Mesenchymal stem cell (in vitro differentiated cells and primary cell): ENCODE results near the gene MRPL27.

ENCODE experiments used
- DNase-seq: peaks from one replicate; pipeline ENCODE4 v3.0.0-alpha.2; 2013
- H2AFZ ChIP-seq: one replicate; pipeline ENCODE4 v1.6.1; 2013; ENCODE audit warnings: low read depth, mild to moderate bottlenecking, control low read depth, inconsistent platforms, low read length, moderate library complexity
- H2AK5ac ChIP-seq: 2 replicates; pipeline ENCODE4 v1.6.1; 2013; ENCODE audit warnings: low read length, moderate library complexity, mild to moderate bottlenecking, inconsistent platforms; ENCODE audit not compliant: severe bottlenecking
- H2BK120ac ChIP-seq: one replicate; pipeline ENCODE4 v1.6.1; 2013; ENCODE audit warnings: low read depth, mild to moderate bottlenecking, inconsistent platforms, low read length, moderate library complexity
- H2BK12ac ChIP-seq, 2 experiments: one replicate each; pipeline ENCODE4 v1.6.1; 2013; ENCODE audit warnings: inconsistent platforms in 2 of 2, low read length in 2 of 2, mild to moderate bottlenecking in 2 of 2, moderate library complexity in 2 of 2, control low read depth in 1 of 2
- H2BK15ac ChIP-seq: one replicate; pipeline ENCODE4 v1.6.1; 2013; ENCODE audit warnings: mild to moderate bottlenecking, low read depth, inconsistent platforms; ENCODE audit not compliant: poor library complexity, severe bottlenecking
- H2BK5ac ChIP-seq: 2 replicates; pipeline ENCODE4 v1.6.1; 2013; ENCODE audit warnings: low read depth, mild to moderate bottlenecking, low read length, control low read depth, inconsistent platforms; ENCODE audit not compliant: poor library complexity, severe bottlenecking
- H3K14ac ChIP-seq, 2 experiments: one replicate each; pipeline ENCODE4 v1.6.1; 2013; ENCODE audit warnings: inconsistent platforms in 2 of 2, low read length in 2 of 2, control low read depth in 1 of 2, mild to moderate bottlenecking in 1 of 2, moderate library complexity in 1 of 2
- H3K18ac ChIP-seq, 2 experiments: one replicate each; pipeline ENCODE4 v1.6.1; 2013; ENCODE audit warnings: inconsistent platforms in 2 of 2, low read length in 2 of 2, control low read depth in 1 of 2, low read depth in 1 of 2, mild to moderate bottlenecking in 1 of 2
- H3K23ac ChIP-seq, 2 experiments: one replicate each; pipeline ENCODE4 v1.6.1; 2013; ENCODE audit warnings: inconsistent platforms in 2 of 2, low read length in 2 of 2, mild to moderate bottlenecking in 2 of 2, moderate library complexity in 2 of 2, control low read depth in 1 of 2
- H3K27ac ChIP-seq: 2 replicates; pipeline ENCODE4 v1.5.1; 2013; ENCODE audit warnings: mild to moderate bottlenecking, moderate library complexity, low read length, control low read depth, inconsistent platforms; ENCODE audit not compliant: poor library complexity, severe bottlenecking
- H3K27me3 ChIP-seq, 2 experiments: 2 replicates each; pipeline versions ENCODE4 v1.6.1 to v1.7.0; 2013; ENCODE audit warnings: low read length in 2 of 2, mild to moderate bottlenecking in 2 of 2, moderate library complexity in 2 of 2, control low read depth in 1 of 2, inconsistent platforms in 1 of 2; ENCODE audit not compliant: control insufficient read depth in 1 of 2, insufficient read depth in 1 of 2
- H3K36me3 ChIP-seq, 2 experiments: 2 replicates each; pipeline versions ENCODE4 v1.6.1 to v1.7.0; 2013; ENCODE audit warnings: low read length in 2 of 2, control low read depth in 1 of 2, inconsistent platforms in 1 of 2, low read depth in 1 of 2, mild to moderate bottlenecking in 1 of 2; ENCODE audit not compliant: insufficient read depth in 2 of 2, control insufficient read depth in 1 of 2
- H3K4ac ChIP-seq, 2 experiments: one replicate each; pipeline ENCODE4 v1.6.1; 2013; ENCODE audit warnings: inconsistent platforms in 2 of 2, low read length in 2 of 2, mild to moderate bottlenecking in 2 of 2, moderate library complexity in 2 of 2, control low read depth in 1 of 2, low read depth in 1 of 2
- H3K4me1 ChIP-seq: 2 replicates; pipeline ENCODE4 v1.6.1; 2013; ENCODE audit warnings: low read depth, low read length, control low read depth; ENCODE audit not compliant: control insufficient read depth, insufficient read depth
- H3K4me2 ChIP-seq: 2 replicates; pipeline ENCODE4 v1.6.1; 2013; ENCODE audit warnings: low read length, mild to moderate bottlenecking, inconsistent platforms; ENCODE audit not compliant: poor library complexity, severe bottlenecking
- H3K4me3 ChIP-seq, 2 experiments: 2 replicates each; pipeline versions ENCODE4 v1.5.1 to v1.7.0; 2013; ENCODE audit warnings: low read length in 2 of 2, mild to moderate bottlenecking in 2 of 2, control low read depth in 1 of 2, low read depth in 1 of 2; ENCODE audit not compliant: insufficient read depth in 1 of 2
- H3K79me1 ChIP-seq: replicated peaks from 2 replicates; pipeline ENCODE4 v1.6.1; 2013; ENCODE audit warnings: mild to moderate bottlenecking, control low read depth, low read length, inconsistent platforms; ENCODE audit not compliant: poor library complexity, severe bottlenecking
- H3K9ac ChIP-seq: 2 replicates; pipeline ENCODE4 v1.7.0; 2013; ENCODE audit warnings: mild to moderate bottlenecking, low read length, moderate library complexity
- H3K9me3 ChIP-seq: 2 replicates; pipeline ENCODE4 v1.7.0; 2013; ENCODE audit warnings: mild to moderate bottlenecking, low read length; ENCODE audit not compliant: control insufficient read depth
- H4K8ac ChIP-seq: one replicate; pipeline ENCODE4 v1.6.1; 2013; ENCODE audit warnings: inconsistent platforms, mild to moderate bottlenecking, low read length, moderate library complexity
- H4K91ac ChIP-seq: one replicate; pipeline ENCODE4 v1.6.1; 2013; ENCODE audit warnings: mild to moderate bottlenecking, low read length, inconsistent platforms
- WGBS: methylation state at CpG from one replicate; pipeline ENCODE4 v1.1.7; 2013; ENCODE audit warnings: mixed read lengths; 5-methylcytosine and 5-hydroxymethylcytosine counted together

The MRPL27 gene

DNA sequence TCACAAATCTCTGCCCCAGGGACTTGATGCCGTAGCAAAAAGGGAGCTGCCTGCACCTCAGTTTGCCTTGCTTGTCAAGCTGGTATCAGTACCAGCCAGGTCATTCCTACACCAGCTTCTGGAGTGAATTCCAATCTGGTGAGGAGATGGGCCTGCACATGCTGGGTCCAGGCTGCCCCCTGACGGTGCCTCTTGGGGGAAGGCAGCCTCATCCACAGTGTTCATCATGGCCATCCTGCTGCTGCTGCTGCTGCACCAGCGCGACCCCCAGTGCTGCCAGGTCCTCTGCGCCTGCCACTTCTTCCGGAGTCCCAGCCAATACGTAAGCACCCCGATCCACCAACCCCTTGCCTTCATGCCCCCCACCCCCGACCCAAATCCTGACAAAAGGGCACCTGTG lies 8.3 kb downstream of the MRPL27 start:
- H4K8ac ChIP-seq = no peak overlapping the region
- no peak overlapping the region for H2AK5ac ChIP-seq
- peak; percentile 58 for DNase-seq
- H2AFZ ChIP-seq = no peak overlapping the region
- H3K9ac ChIP-seq = no peak overlapping the region
- H3K4ac ChIP-seq = no peak overlapping the region
- WGBS = 77% methylated on average over 9 of the region's 9 CpGs
- H3K27ac ChIP-seq = peak overlapping the region; percentile 31
- no peak overlapping the region for H3K4me3 ChIP-seq
- H3K23ac ChIP-seq = no peak overlapping the region
- H3K18ac ChIP-seq = no peak overlapping the region
- H4K91ac ChIP-seq = no peak overlapping the region
- H2BK15ac ChIP-seq = no peak overlapping the region
- H3K36me3 ChIP-seq = peaks cover 52 to 63% of the 10 kb centered on the region in 2 experiments
- no peak overlapping the region for H2BK5ac ChIP-seq
- H3K79me1 ChIP-seq = peaks cover 22% of the 10 kb centered on the region
- H3K4me2 ChIP-seq = no peak overlapping the region
- peaks cover 37% of the 10 kb centered on the region for H3K4me1 ChIP-seq
- H3K14ac ChIP-seq = no peak overlapping the region
- no peaks in the 10 kb centered on the region for H3K27me3 ChIP-seq
- H2BK12ac ChIP-seq = no peak overlapping the region
- H2BK120ac ChIP-seq = no peak overlapping the region
- H3K9me3 ChIP-seq = no peaks in the 10 kb centered on the region

DNA sequence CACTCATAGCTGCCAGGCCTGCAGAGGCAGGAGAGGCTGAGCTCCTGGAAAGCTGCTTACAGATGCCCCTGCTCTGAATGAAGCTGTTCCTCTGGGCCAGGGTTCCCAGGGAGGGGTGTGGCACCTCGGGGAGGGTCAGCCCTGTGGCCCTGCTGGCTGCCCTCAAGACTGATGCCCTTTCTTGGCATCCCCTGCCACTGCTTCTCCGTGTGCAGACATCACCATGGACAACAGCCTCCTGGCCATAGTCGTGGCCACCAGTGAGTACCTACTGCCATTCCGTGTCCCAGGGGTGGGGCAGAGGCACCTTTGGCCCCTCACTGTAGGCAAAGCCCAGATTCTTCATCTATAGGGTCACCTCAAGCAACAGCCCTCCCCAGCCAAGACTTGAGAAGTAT lies 8.9 kb downstream of the MRPL27 start:
- Histone ChIP-seq H2BK15ac (no peak overlapping the region), H3K23ac (peak overlapping the region in 1 of 2 experiments; percentile 16), H3K27me3 (no peaks in the 10 kb centered on the region), H2AFZ (no peak overlapping the region), H3K4me1 (peaks cover 39% of the 10 kb centered on the region), H3K27ac (peak overlapping the region; percentile 3), H2AK5ac (peak overlapping the region; percentile 77), H3K4me3 (no peak overlapping the region), H3K9ac (no peak overlapping the region), H4K91ac (peak overlapping the region; percentile 77), H3K4me2 (no peak overlapping the region), H2BK12ac (no peak overlapping the region), H3K36me3 (peaks cover 55 to 63% of the 10 kb centered on the region in 2 experiments), H2BK120ac (no peak overlapping the region), H3K9me3 (no peaks in the 10 kb centered on the region), H3K18ac (no peak overlapping the region), H3K4ac (no peak overlapping the region), H4K8ac (no peak overlapping the region), H3K79me1 (peaks cover 22% of the 10 kb centered on the region), H3K14ac (no peak overlapping the region), H2BK5ac (no peak overlapping the region)
- no peak for DNase-seq
- 73% methylated on average over 4 of the region's 4 CpGs for WGBS

DNA sequence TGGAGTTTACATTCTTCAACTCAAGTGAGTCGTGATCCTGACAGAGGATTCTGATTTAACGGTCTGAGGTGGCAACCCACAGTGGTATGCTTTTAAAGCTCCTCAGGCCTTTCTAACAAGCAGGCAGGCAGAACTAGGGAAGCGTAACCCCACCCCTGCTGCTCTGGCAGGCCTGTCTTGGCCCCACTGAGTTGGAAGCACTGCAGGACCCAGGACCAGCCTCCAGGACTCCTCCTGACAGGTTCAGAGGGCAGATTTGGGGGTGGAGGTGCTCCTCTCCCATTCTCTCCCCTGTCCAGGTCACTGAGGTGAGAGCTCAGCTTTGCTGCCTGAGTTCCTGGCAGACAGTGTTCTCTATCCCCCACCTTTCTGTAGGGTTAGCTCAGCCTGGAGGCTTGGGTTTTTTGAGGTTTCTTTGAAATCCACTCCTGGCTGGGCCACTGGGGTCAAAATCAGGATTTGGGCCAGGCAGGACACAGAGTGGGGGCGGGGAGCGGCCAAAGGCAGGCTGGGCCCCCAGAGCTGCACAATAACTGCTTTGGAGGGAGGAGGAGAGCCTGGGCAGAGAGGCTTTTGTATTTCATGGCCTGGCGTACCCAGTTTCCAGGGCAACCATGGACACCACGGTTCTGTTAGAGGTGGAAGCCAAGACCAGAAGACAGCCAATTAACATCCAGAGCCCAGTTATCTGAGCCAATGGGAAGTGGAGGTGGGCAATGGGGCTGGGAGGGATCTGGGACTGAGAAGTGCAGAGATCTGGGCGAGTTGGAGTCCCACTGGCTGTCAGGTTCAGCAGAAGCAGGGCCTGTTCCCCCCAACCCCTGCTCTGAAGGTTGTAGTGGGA lies 9.5 kb downstream of the MRPL27 start:
- H3K14ac ChIP-seq = no peak overlapping the region
- H3K27ac ChIP-seq = peak overlapping the region; percentile 13
- no peaks in the 10 kb centered on the region for H3K27me3 ChIP-seq
- peaks cover 39% of the 10 kb centered on the region for H3K4me1 ChIP-seq
- no peak overlapping the region for H3K18ac ChIP-seq
- peak overlapping the region; percentile 77 for H2AK5ac ChIP-seq
- 42% methylated on average over 8 of the region's 8 CpGs for WGBS
- H2BK15ac ChIP-seq = no peak overlapping the region
- no peaks in the 10 kb centered on the region for H3K9me3 ChIP-seq
- H3K4me3 ChIP-seq = no peak overlapping the region
- H2BK5ac ChIP-seq = no peak overlapping the region
- no peak overlapping the region for H3K23ac ChIP-seq
- peak; percentile 59 for DNase-seq
- peaks cover 61 to 63% of the 10 kb centered on the region in 2 experiments for H3K36me3 ChIP-seq
- H3K4me2 ChIP-seq = no peak overlapping the region
- H4K8ac ChIP-seq = no peak overlapping the region
- H2AFZ ChIP-seq = no peak overlapping the region
- peak overlapping the region; percentile 7 for H3K9ac ChIP-seq
- no peak overlapping the region for H3K4ac ChIP-seq
- H3K79me1 ChIP-seq = peaks cover 24% of the 10 kb centered on the region
- no peak overlapping the region for H4K91ac ChIP-seq
- no peak overlapping the region for H2BK12ac ChIP-seq
- no peak overlapping the region for H2BK120ac ChIP-seq

DNA sequence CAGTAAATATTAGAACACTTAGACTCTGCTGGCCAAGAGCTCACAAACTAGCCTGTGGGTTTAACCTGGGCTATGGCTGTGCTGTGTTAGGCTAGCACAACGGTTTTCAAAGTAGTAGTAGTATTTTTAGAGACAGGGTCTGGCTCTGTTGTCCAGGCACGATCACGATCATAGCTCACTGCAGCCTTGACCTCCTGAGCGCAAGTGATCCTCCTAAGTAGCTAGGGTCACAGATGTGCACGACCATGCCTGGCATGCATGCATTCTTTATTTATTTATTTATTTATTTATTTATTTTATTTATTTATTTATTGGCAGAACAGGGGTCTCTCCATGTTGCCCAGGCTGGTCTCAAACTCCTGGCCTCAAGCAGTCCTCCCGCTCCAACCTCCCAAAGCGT lies 10.3 kb downstream of the MRPL27 start:
- Histone ChIP-seq H4K8ac (no peak overlapping the region), H3K27ac (no peak overlapping the region), H2BK12ac (no peak overlapping the region), H3K4me3 (no peak overlapping the region), H3K4me2 (no peak overlapping the region), H3K4me1 (peaks cover 39% of the 10 kb centered on the region), H2AFZ (no peak overlapping the region), H3K14ac (no peak overlapping the region), H2BK120ac (no peak overlapping the region), H3K9me3 (no peaks in the 10 kb centered on the region), H3K27me3 (no peaks in the 10 kb centered on the region), H2AK5ac (no peak overlapping the region), H2BK5ac (no peak overlapping the region), H3K23ac (no peak overlapping the region), H4K91ac (no peak overlapping the region), H3K9ac (peak overlapping the region; percentile 29), H3K79me1 (peaks cover 16% of the 10 kb centered on the region), H3K36me3 (peaks cover 61 to 63% of the 10 kb centered on the region in 2 experiments), H2BK15ac (no peak overlapping the region), H3K18ac (no peak overlapping the region), H3K4ac (no peak overlapping the region)
- WGBS = 83% methylated on average over 6 of the region's 7 CpGs
- no peak for DNase-seq
